CD4-positive, alpha-beta T cell treated with Interleukin-21 for 1 hour (primary cell): ENCODE results near the gene RGMB.

Source experiments
- DNase-seq: peaks from one replicate; pipeline ENCODE4 v3.0.0-alpha.2; 2020

The RGMB gene

GRCh38 chr5:98786191-98786853, 12.9 kb downstream of the RGMB start:
- DNase-seq, result no peak

- no peak for DNase-seq
These were observed 13.8 kb downstream of the RGMB start for GRCh38 chr5:98787131-98787719.

GRCh38 chr5:98789029-98789428, 15.6 kb downstream of the RGMB start:
- no peak for DNase-seq

GRCh38 chr5:98791001-98791519, 17.6 kb downstream of the RGMB start:
- DNase-seq, result no peak

- DNase-seq, result no peak
These were observed 18.6 kb downstream of the RGMB start for GRCh38 chr5:98791898-98792580.

- no peak for DNase-seq
These were observed 19.8 kb downstream of the RGMB start for GRCh38 chr5:98793223-98793622.

- no peak for DNase-seq
These were observed 20.5 kb downstream of the RGMB start for GRCh38 chr5:98794001-98794400.

GRCh38 chr5:98794414-98795080, 21.1 kb downstream of the RGMB start:
- no peak for DNase-seq

GRCh38 chr5:98795243-98795642, 21.8 kb downstream of the RGMB start:
- DNase-seq, result no peak

GRCh38 chr5:98796197-98796972, 22.9 kb downstream of the RGMB start:
- peak; percentile 63 for DNase-seq

- DNase-seq, result no peak
These were observed 24.9 kb downstream of the RGMB start for GRCh38 chr5:98798371-98798770.

GRCh38 chr5:98798847-98799246, 25.4 kb downstream of the RGMB start:
- no peak for DNase-seq

- DNase-seq, result no peak
These were observed 30.6 kb downstream of the RGMB start for GRCh38 chr5:98804066-98804465.

- no peak for DNase-seq
These were observed 31.6 kb downstream of the RGMB start for GRCh38 chr5:98805070-98805469.

- no peak for DNase-seq
These were observed 34.3 kb downstream of the RGMB start for GRCh38 chr5:98807806-98808205.

- DNase-seq, result no peak
These were observed 36.7 kb downstream of the RGMB start for GRCh38 chr5:98810206-98810605.

GRCh38 chr5:98813755-98814154, 40.3 kb downstream of the RGMB start:
- DNase-seq, result no peak

- no peak for DNase-seq
These were observed 43.2 kb downstream of the RGMB start for GRCh38 chr5:98816582-98817222.

GRCh38 chr5:98825582-98826375, 52.3 kb downstream of the RGMB start:
- DNase-seq, result no peak

- DNase-seq, result peak; percentile 15
These were observed 53.7 kb downstream of the RGMB start for GRCh38 chr5:98827161-98827560.

GRCh38 chr5:98827588-98828284, 54.3 kb downstream of the RGMB start:
- DNase-seq, result no peak
